ENCODE measurements around the gene XYLT1.

Gene XYLT1

DNA sequence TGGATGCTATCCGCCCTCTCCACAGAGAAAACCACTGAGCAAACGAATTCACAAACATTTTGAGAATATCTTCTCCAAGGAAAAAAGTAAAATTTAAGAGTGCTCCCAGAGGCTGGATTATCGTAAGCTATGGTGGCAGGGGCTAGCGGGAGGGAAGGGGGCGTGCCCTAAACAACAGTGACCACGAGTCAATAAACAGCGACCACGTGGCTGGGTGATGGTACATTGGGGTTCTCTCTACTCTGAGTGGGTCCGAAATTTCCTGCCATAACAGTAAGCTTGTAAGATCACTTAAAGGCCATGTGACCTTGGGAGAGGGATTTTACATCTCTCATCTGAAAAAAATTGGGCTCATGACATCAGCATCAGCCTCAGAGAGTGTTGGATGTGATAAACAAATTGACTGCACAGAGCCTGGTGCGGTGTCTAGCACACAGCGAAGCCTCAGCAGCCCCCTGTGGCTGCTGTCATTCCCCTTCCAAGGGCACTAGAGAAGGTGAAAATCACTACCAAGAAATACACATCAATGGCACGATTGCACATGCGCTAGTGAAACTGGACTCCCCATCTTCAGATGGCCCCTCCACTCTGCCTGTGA lies 213.2 kb downstream of the XYLT1 start:
- DNase-seq, result no peak

DNA sequence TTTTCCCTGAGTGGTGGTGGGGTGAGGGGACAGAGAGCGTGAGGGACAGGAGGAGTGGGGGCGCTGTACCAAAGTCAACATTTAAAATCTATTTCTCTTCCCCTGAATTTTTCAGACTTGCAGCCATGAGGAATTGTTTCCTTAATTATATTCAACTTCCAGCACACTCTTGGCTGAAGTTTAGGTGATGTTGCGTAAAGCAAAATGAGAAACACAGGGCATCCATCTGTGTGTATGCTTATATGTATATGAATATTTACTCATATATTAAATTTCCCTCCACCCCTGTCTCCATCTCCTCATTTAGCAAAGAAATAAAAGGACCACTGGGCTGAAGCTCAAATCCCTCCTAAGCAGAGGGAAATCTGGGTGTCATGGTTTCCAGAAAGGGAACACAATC lies 218.1 kb downstream of the XYLT1 start:
- no peak for DNase-seq

DNA sequence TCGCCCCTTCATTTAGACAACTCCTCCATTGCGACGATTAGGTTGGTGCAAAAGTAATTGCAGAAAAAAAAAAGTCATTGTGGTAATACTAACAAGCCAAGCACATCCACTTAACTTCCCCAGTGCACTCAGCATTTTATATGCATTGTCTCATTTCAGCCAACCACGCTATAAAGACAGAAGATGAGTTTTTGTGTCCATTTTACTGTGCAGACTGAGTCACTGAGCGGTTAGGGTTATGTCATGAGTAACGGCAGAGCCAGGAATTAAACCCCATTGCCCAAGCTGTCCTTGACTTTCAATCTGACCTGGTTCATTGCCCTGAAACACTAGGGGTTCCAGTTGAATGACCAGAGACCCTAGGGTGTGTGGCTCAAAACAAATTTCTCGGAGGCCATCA lies 218.7 kb downstream of the XYLT1 start:
- DNase-seq, result no peak

DNA sequence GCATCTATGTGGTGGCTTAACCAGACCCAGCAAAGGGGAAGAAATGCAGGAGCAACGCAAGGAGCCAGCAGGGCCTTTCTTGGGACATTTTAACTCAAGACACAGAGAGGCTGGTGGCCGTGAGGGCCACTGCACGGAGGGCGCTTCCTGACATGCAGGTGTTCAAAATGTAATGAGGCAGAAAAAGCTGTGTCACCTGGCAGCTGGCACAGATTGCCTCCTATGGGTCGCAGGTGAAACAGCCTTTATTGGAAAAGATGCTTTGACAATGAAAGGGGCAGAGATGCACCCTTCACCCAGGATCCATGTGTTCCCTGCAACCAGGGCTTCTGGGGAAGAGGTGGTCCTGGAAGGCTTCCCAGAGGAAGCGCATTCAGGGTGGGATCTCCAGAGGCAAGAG lies 219.3 kb downstream of the XYLT1 start:
- DNase-seq, result no peak

DNA sequence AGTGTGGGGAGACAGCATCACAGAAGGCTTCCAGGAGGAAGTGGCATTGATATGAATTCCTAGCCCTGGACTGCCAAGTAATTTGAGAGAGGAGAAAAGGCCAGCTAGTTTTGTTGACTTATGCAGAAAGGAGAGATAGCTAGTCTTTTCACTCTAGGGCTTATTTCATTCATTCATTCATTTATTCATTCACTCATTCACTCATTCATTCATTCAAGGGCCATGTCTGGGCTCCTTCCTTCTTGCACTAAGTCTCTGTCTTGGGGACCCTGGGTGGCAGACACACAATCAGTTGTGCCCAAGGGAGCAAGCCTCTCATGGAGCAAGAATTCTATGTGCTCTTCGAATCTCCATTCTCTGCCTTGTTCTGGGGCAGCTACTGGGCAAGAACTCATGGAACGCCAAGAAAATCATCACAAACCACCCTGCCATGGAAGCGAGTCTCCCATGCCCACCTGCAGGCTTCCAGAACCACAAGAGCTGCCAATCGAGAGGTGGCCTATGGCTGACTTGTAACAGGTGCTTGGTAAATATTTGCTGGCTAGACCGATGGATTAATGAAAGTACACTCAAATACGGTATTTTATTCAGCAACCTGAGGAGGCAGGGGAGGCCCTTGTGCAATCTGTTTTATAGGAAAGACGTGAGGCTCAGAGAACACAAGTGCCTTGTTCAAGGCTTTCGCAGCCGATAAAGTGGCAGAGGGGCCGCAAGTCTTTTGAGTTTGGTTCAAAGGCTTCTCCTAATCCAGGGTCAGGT lies 223.6 kb downstream of the XYLT1 start:
- no peak for DNase-seq

DNA sequence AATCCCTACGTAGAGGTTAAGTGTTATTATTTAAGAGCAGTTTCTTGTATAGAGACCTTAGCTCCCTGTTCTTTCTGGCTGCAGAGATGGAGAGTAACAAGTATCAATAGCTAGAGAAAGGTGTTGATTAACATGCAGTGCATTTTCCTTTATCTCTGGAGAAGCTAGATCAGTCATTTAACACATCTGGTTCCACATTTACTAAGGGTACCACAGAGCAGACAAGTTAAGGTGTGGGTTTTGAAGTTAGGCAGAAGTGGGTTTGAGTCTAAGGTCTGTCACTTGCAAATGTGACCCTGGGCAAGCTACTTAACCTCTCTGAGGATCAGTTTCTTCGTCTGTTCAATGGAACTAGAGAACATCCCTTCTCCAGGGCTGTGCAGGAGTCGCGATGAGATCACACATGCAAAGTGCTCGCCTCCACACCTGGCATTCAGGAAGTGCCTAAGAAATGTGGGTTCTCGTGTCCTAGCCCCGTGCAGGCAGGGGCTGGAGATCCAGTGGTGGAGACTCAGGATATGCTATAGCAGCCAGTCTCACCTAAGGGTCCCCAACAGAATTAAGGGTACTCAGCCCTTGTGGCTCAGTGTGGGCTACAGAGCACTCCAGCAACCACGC lies 224.4 kb downstream of the XYLT1 start:
- no peak for DNase-seq

DNA sequence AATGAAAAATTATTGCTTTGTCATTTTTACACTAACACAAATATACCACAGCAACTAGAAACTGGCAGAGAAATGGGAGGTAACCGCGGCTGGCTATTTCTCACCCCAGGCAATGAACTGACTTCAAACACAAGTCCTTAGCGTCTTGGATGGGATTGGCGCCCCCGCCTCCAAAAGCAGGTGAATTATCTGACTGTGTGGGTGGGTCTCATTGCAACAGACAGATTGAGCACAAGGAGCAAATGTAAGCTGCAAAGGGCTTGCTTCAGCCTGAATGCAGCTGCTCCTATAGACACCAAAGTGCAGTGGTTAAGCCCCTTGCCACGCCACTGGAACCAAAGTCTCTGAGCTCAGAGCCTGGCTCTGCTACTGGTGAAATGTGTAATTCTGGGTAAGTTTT lies 225.0 kb downstream of the XYLT1 start:
- DNase-seq, result no peak

DNA sequence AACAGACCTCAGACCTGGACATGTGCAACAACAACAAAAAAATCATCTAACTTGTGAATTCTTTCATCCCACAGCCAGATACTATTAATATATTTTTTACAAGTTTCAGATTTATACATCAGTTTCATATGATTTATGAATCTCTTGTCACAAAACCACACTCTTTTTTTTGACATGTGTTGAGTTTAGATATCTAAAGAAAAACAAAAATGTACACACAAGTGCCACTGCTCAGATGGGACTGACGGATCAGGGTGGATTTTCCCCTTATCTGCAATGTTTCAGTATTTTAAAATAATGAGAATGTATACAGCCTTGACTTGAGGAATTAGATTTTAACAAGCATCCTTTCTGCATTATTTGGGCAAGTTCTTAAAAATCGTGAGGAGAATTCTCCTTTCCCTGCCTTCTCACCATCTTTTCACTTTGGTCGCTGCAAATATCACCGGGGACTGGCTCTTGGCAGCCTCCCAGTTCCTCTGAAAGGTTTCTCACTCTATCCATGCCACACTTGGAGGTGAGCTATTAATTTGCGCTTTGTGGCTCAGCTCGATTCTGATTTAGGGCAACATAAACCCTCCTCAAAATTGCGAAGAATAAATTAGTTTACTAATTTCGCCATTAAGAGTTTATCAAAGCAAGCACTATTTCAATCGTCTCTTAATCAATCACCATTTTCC lies 225.7 kb downstream of the XYLT1 start:
- DNase-seq, result no peak

DNA sequence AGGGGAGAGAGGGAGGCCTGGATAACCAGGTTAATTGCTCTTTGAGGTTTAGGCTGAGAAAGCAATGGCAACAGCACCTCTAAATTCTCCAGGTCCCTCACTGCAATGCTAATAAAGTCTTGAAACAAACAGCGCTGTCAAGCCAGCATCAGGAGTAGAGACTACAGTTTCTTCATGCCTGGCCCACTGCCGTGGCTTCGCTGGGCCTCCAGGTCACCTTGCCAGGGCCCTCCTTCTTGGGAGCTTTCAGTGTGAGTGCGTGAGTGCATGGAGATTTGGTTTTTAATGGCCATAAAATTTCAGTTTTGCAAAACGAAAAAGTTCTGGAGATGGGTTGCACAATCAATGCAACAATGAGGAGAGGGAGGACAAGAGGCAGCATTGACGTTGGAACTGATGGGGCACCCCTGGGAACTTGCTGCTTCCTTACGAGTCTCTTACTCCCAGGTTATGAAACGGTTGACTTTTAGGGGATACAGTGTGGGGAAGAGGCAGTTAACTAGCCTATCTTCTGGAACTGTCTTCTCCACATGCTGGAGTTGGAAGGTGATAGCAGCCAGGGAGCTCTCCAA lies 229.4 kb downstream of the XYLT1 start:
- DNase-seq, result no peak

DNA sequence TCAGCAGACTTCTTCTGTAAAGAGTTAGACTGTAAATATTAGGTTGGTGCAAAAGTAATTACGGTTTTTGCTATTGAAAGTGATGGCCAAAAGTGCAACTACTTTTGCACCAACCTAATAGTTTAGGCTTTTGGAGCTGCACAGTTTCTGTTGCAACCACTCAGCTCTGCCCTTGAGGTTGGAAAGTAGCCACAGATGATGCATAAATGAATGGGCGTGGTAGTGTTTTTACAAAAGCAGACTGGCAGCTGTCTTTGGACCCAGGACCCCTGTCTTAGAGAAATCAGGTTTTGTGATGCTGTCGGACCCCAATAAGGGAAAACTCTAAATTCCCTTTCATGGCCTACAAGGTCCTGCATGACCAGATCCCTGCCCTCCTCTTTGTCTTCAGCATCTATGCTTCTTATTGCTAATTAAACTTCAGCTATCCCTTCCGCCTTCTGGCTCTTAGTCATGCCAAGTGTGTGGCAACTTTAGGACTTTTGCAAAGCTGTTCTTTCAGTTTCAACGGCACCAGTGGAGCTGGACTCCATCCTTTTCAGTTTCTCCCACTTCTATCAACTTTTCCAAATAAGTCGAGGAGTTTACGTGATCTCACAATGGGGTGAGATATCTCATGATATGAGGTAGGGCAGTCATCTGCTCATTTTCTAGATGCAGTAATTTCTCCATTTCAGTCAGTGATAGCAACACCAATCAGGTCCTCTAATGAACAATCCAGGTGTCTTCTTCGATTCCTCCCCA lies 232.3 kb downstream of the XYLT1 start:
- DNase-seq, result no peak

DNA sequence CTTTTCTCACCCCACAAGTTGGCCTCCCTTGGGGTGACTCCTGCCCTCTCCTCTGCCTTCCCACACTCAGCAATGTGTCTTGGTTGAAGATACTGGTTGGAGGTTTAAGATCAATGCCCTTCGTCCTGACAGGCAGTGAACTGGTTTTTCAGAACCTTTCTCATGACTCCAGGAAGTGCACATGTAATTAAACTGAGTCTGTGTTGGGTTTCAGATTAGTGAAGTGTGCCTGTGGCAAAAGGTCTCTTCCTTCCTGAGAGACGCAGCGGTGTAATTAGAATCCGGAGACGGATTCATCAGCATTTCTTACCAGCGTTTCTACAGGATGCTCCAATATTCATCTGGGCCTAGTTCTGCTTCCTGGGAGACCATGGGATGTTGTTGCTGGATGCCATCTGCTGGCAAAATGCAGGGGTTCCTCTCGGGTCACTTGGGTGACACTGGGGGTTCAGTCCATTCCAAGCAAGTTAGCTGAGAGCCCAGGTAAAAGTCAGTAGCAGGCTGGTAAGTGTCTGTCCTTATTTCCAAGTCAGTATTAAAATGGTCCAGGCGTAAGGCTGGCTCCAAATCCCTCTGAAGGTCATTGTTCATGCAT lies 233.3 kb downstream of the XYLT1 start:
- no peak for DNase-seq

DNA sequence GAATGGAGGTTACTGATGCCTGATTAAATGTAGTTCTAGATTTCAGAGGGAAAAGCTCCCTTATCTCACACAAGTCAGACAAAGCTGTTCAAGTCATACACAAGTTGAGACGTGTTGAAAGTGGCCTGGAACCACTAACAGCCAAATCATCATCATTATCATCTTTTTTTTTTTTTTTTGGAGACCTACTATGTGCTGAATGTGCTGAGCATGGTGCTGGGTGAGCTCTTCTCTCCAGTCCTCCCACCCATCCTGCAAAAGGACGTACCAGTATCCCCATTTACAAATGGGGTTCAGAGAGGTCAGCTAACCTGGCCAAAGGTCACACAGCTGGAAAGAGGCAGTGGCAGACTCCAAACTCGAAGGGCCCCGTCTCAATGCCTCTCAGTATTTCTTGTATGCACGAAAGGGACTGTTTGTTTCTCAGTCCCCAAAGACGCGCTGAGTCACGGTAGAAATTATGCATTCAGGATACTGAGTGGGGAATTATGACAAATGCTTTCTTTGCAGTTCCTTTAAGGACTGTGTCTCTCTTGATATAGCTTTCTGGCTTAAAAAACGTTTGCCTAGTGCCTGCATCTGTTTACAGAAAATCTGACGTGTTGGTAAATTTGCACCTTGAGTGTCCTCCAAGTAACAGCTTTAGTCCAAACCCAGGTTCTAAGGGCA lies 235.5 kb downstream of the XYLT1 start:
- DNase-seq, result no peak

DNA sequence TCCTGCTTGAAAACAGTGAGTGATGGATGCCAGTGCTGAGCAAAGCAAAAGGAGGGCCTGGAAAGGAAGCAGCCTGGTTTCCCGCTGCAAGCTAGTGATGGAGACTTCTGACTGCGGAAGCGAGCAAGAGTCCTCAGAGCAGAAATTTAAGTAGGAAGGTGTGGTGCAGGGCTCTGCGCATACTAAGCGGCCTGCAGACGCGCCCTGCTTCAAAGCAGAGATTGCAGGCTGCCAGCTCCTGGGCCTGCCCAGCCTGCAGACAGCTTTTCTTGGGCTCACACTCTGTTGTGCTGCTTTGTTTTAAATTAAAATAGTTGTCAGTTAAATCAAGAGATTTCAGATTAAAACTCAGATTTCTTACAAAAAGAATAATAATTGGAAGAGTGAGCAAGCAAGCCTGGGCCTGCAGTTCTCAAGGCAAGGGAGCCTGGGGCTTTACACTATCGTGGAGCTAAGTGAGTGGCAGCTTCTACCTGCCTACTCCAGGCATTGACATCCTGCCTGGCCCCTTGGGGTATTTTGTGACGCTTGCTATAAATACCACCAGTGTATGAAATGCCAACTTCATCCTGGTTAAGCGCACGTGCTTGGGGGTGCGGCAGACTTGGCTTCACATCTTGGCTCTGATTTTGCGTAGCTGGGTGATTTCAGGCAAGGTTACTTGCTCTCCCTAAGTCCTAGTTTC lies 237.3 kb downstream of the XYLT1 start:
- no peak for DNase-seq

DNA sequence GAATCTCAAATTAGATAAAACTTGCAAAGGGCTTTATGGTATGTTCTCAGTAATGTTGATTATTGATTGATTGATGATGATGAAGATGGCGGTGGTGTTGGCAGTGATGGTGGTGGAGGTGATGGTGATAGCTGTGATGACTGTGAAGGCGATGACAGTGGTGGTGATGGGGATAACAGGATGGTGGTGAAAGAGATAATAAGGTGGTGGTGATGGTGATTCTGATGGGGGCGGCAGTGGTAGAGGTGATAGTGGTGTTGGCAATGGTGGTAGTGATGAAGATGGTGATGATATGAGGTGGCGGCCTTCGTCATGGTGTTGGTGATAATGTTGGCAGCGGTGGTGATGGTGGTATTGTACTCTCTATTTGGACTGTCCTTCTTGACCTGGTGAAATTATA lies 238.3 kb downstream of the XYLT1 start:
- no peak for DNase-seq

DNA sequence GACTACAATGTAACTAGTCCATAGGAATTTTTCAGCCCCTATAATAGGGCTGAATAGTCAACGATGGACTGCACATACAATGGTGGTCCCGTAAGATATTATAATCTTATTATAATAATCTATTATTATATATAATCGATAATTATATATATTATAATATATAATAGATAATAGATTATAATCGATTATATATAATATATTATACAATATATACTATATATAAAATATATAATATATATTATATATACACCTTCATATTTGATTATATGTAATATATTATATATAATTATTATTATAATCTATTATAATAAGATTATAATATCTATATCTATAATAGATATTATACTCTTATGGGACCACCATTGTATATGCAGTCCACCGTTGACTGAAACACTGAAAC lies 238.8 kb downstream of the XYLT1 start:
- no peak for DNase-seq

DNA sequence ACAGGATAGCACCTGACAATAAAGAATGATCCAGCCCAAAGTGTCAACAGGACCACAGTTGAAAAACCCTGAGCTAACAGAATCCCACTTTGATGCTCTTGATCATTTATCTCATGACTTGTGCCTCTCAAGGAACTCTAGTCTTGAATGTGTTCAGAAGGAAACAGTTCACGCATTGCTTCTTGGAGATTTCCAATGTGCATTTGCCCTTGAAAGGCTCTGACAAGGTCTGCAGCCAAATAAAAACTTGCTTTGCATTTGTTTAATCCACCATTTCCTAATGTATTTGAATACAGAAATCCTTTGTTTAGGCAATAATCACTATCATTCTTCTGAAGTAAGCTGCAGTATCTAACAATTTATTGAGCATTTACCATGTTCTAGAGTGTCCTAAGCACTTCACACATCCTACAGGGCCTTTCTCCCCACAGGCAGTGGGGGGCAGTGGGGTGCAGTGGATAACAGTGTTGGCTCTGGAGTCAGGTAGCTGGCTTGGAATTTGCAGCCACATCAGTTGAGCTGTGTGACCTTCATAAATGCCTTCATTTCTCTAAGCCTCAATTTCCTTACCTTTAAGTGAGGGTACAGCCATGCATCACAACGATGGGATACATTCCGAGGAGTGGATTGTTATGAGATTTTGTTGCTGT lies 239.7 kb downstream of the XYLT1 start:
- DNase-seq, result no peak

DNA sequence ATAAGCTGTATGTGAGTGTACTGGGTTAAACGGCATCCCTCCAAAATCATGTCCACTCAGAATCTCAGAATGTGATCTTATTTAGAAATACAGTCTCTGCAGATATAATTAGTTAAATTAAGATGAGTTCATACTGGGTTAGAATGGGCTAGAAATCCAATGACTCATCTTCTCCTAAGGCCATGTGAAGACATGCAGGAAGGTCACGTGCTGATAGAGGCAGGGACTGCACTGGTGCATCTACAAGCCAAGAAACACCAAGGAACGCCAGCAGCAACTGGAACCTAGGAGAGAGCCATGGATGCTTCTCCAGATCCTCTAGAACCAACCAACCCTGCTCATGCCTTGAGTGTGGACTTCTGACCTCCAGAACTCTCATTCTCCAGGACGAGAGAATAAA lies 241.0 kb downstream of the XYLT1 start:
- DNase-seq, result no peak

DNA sequence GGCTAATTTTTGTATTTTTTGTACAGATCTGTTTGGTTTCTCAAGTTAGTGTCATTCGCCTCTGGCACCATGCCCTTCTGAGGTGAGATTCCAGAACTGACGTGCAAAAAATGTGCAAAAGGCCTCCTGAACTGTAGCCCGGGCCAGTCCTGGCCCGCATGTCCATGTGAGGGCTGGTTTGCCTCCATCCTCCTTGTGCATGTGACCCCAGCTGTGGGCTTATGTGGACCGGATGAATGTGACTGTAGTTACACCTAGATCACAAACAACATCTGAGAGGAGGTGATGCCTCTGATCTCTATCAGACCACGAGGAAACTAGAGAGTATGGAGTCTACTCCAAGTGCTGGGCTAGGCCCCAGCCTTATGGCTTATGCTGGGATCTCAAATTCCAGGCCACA lies 241.6 kb downstream of the XYLT1 start:
- no peak for DNase-seq

DNA sequence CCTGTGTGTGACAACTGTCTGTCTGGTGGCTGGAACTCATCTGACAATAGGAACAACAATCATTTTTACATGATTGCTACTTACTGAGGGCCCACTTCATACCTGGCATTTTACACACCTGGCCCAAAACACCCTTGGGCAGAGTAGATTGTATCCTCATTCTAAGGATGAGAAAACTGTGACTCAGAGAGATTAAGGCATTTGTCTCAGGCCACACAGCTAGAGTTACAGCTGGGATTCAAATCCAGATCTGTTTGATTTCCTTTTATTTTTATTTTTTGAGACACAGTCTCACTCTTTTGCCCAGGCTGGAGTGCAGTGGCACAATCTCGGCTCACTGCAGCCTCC lies 242.1 kb downstream of the XYLT1 start:
- no peak for DNase-seq

DNA sequence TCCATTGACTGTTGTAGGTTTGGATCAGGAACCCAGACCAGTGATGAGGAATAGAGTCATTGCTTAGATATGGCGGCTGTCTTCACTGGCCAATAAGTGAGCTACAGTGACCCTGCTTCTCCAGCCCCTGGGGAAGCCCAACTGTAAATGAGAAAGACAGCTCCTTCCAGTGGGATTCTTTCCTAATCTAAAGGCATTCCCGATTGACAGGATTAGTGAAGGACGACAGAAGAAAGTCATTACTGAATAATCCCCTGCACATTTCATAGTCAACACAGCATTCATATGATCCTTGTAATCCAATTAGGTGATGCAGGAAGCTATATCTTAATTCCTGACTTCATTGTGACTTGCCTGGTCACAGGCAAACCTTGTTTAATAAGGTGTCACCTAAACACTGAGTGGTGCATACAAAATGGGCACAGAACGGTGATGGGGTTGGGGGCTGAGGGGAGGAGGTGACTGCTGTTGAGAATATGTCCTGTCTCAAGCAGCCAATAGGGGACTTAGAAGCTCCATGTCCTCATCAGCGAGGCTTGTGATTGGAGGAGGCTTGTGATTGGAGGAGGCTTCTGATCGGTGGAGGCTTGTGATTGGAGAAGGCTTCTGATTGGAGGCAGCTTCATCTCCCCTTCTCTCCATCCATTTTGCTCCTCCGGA lies 242.6 kb downstream of the XYLT1 start:
- no peak for DNase-seq

All from right kidney (tissue), 1 donor.